ENCODE results near the gene FTMT. TPM values are rescaled to one million over a fixed set of nuclear protein-coding genes. Genes with fewer than 3 reads are reported as not detected.

FTMT gene
- total RNA-seq, 1 donor = not detected

DNA sequence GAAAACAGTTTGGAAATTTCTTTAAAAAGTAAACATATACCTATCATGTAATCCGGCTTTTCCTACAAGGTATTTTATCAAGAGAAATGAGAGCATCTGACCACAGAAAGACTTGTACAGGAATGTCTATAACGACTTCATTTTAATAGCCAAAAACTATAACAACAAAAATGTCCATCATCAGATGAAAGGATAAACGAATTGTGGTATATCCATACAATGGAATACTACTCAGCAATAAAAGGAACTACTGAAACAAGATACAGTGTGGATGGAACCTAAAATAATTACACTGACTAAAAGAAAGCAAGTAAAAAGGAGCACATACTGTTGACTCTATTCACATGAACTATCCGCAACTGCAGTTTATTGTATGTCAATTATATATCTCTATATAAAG, 1.4 kb upstream of the FTMT start:
- DNase-seq (ENCODE audit: insufficient read length, low spot score, missing footprints) = peak; percentile 45
- TF ChIP-seq, protein P1, sequence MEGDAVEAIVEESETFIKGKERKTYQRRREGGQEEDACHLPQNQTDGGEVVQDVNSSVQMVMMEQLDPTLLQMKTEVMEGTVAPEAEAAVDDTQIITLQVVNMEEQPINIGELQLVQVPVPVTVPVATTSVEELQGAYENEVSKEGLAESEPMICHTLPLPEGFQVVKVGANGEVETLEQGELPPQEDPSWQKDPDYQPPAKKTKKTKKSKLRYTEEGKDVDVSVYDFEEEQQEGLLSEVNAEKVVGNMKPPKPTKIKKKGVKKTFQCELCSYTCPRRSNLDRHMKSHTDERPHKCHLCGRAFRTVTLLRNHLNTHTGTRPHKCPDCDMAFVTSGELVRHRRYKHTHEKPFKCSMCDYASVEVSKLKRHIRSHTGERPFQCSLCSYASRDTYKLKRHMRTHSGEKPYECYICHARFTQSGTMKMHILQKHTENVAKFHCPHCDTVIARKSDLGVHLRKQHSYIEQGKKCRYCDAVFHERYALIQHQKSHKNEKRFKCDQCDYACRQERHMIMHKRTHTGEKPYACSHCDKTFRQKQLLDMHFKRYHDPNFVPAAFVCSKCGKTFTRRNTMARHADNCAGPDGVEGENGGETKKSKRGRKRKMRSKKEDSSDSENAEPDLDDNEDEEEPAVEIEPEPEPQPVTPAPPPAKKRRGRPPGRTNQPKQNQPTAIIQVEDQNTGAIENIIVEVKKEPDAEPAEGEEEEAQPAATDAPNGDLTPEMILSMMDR (IDR thresholded peaks at IDR 0.05; ENCODE audit: extremely low read depth, low read depth, low read length) = no peak

DNA sequence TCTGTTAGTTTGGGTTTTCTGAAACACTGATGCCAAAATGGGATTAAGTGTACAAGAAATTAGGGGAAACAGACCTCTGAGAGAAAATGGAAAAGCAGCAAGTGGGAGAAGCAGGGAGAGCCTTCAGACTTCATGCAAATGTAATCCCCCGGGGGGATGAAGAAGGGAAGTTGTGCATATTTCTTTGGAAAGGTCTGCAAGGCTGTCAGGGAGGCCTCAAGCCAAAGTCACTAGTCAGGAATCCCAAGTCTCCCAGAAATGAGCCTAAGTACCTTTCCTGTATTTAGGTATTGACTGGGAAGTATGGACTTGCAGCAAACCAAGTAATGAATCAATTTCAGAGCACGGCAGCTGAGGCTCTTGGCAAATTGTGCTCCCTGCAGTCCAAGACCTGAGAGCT, 2.2 kb downstream of the FTMT start:
- Histone ChIP-seq H2AFZ (ENCODE audit: low read length) (no peak overlapping the region), H3K27ac (ENCODE audit: low read depth, low read length) (no peak overlapping the region), H3K4me1 (ENCODE audit: insufficient read depth, low read length) (no peaks in the 10 kb centered on the region), H3K79me2 (ENCODE audit: insufficient read depth, low read length) (no peaks in the 10 kb centered on the region), H3K4me2 (ENCODE audit: insufficient read depth, low read length) (no peak overlapping the region), H4K20me1 (ENCODE audit: insufficient read depth, low read length) (no peaks in the 10 kb centered on the region), H3K4me3 (ENCODE audit: insufficient read depth, low read length) (no peak overlapping the region), H3K27me3 (ENCODE audit: insufficient read depth, low read length) (no peaks in the 10 kb centered on the region), H3K9me3 (ENCODE audit: low read depth, low read length) (no peaks in the 10 kb centered on the region), H3K36me3 (ENCODE audit: insufficient read depth, low read length) (no peaks in the 10 kb centered on the region)
- DNase-seq (ENCODE audit: insufficient read length, low spot score, missing footprints) = no peak
- TF ChIP-seq, protein P1 (IDR thresholded peaks at IDR 0.05; ENCODE audit: extremely low read depth, low read depth, low read length) = no peak

More for the DNA sequence above, 1.4 kb upstream of the FTMT start:
- Histone ChIP-seq H3K27me3 (ENCODE audit: insufficient read depth, low read length) (no peaks in the 10 kb centered on the region), H2AFZ (ENCODE audit: low read length) (no peak overlapping the region), H3K4me3 (ENCODE audit: insufficient read depth, low read length) (no peak overlapping the region), H3K4me2 (ENCODE audit: insufficient read depth, low read length) (no peak overlapping the region), H3K4me1 (ENCODE audit: insufficient read depth, low read length) (no peaks in the 10 kb centered on the region), H3K36me3 (ENCODE audit: insufficient read depth, low read length) (no peaks in the 10 kb centered on the region), H4K20me1 (ENCODE audit: insufficient read depth, low read length) (no peaks in the 10 kb centered on the region), H3K79me2 (ENCODE audit: insufficient read depth, low read length) (no peaks in the 10 kb centered on the region), H3K27ac (ENCODE audit: low read depth, low read length) (no peak overlapping the region), H3K9me3 (ENCODE audit: low read depth, low read length) (no peaks in the 10 kb centered on the region)

DNA sequence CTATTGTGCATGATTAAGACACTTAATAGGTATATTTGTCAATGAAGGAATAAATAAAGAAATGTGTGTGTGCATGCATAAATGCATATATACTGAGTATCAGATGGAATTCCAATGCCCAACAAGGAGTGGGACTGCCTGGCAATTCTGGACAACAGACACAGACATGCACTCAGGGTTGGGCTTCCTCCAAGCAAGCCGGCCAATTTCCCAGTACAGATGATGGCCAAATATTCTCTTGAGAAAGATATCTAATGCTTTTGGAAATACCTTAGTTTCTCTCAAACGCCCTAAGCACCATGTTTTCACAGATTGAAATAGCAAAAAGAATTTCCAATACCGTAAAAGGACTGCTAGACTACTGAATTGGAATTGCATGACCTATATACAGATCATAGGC, 11.1 kb downstream of the FTMT start:
- Histone ChIP-seq H2AFZ (ENCODE audit: low read length) (no peak overlapping the region), H3K4me1 (ENCODE audit: insufficient read depth, low read length) (no peaks in the 10 kb centered on the region), H3K4me2 (ENCODE audit: insufficient read depth, low read length) (no peak overlapping the region), H3K4me3 (ENCODE audit: insufficient read depth, low read length) (no peak overlapping the region), H3K79me2 (ENCODE audit: insufficient read depth, low read length) (no peaks in the 10 kb centered on the region), H4K20me1 (ENCODE audit: insufficient read depth, low read length) (no peaks in the 10 kb centered on the region), H3K9me3 (ENCODE audit: low read depth, low read length) (no peaks in the 10 kb centered on the region), H3K36me3 (ENCODE audit: insufficient read depth, low read length) (no peaks in the 10 kb centered on the region), H3K27me3 (ENCODE audit: insufficient read depth, low read length) (no peaks in the 10 kb centered on the region), H3K27ac (ENCODE audit: low read depth, low read length) (no peak overlapping the region)
- DNase-seq (ENCODE audit: insufficient read length, low spot score, missing footprints) = no peak
- TF ChIP-seq, protein P1 (IDR thresholded peaks at IDR 0.05; ENCODE audit: extremely low read depth, low read depth, low read length) = no peak

DNA sequence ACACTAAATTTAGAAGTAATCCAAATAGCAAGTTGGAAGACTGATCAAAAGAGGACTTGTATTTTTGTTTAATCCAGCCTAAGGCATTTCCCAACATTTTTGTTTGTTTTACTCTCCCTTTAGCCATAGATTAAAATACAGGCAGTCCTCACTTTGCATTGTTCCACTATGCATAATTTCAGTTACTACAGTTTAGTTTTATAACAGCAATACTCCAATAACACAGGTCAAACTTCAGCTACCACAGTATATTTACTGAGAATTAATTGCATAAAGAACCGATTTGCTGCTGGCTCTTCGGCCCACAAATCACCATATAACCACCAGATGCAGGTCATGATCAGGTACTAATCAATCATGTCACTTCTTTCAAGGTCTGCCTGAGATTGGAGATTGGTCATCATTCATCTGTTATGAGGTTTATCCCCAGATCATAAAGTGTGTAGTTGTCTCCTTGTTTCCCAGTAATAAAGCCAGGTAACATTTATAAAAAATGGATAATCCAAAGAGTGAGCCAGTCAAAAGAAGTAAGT, 12.1 kb downstream of the FTMT start:
- no peak overlapping the region for H3K4me2 ChIP-seq (ENCODE audit: insufficient read depth, low read length)
- H3K9me3 ChIP-seq (ENCODE audit: low read depth, low read length) = no peaks in the 10 kb centered on the region
- H3K79me2 ChIP-seq (ENCODE audit: insufficient read depth, low read length) = no peaks in the 10 kb centered on the region
- H2AFZ ChIP-seq (ENCODE audit: low read length) = no peak overlapping the region
- TF ChIP-seq, protein P1 (IDR thresholded peaks at IDR 0.05; ENCODE audit: extremely low read depth, low read depth, low read length) = no peak
- no peaks in the 10 kb centered on the region for H3K27me3 ChIP-seq (ENCODE audit: insufficient read depth, low read length)
- no peaks in the 10 kb centered on the region for H3K36me3 ChIP-seq (ENCODE audit: insufficient read depth, low read length)
- no peak overlapping the region for H3K27ac ChIP-seq (ENCODE audit: low read depth, low read length)
- no peak overlapping the region for H3K4me3 ChIP-seq (ENCODE audit: insufficient read depth, low read length)
- no peaks in the 10 kb centered on the region for H3K4me1 ChIP-seq (ENCODE audit: insufficient read depth, low read length)
- no peak for DNase-seq (ENCODE audit: insufficient read length, low spot score, missing footprints)
- H4K20me1 ChIP-seq (ENCODE audit: insufficient read depth, low read length) = no peaks in the 10 kb centered on the region

All from osteoblast (primary cell).